CD4-positive, CD25-positive, alpha-beta regulatory T cell (primary cell): ENCODE data around the gene MACROD2. TPM values are rescaled to one million over a fixed set of nuclear protein-coding genes. Genes with fewer than 3 reads are reported as not detected.
A peak's percentile ranks its signal among the peaks of the same experiment; 100 is the strongest.

Experiments
- ATAC-seq, 2 donors: fragments of 150-1000 bp; cut with Tn5 transposase; one replicate each; pipeline ENCODE4 v1.10.0; 2021; ENCODE audit warnings: low read depth in 2 of 2, moderate number of reproducible peaks in 2 of 2, moderate library complexity in 1 of 2
- DNase-seq, 3 donors: peaks; one replicate each; pipeline versions ENCODE4 v3.0.0 to v3.0.0-alpha.2; 2012 to 2022; ENCODE audit warnings: mixed read lengths in 1 of 3
- H3K27ac ChIP-seq: one replicate; pipeline ENCODE4 v1.7.0; 2013; ENCODE audit warnings: mild to moderate bottlenecking, low read length; ENCODE audit not compliant: insufficient read depth, poor library complexity, severe bottlenecking
- H3K27me3 ChIP-seq: one replicate; pipeline ENCODE4 v1.7.0; 2013; ENCODE audit warnings: low read length; ENCODE audit not compliant: control insufficient read depth, insufficient read depth
- H3K36me3 ChIP-seq: one replicate; pipeline ENCODE4 v1.7.0; 2013; ENCODE audit warnings: mild to moderate bottlenecking, low read length, moderate library complexity; ENCODE audit not compliant: control insufficient read depth, insufficient read depth
- H3K4me1 ChIP-seq: 2 replicates; pipeline ENCODE4 v1.7.0; 2013; ENCODE audit warnings: mild to moderate bottlenecking, low read length; ENCODE audit not compliant: insufficient read depth, control insufficient read depth, poor library complexity, severe bottlenecking
- H3K4me3 ChIP-seq: one replicate; pipeline ENCODE4 v1.7.0; 2013; ENCODE audit warnings: low read depth, mild to moderate bottlenecking, low read length, moderate library complexity
- H3K9me3 ChIP-seq, 2 experiments: 1 replicate in 1 of 2; 2 replicates in 1 of 2; pipeline ENCODE4 v1.7.0; 2013; ENCODE audit warnings: low read length in 2 of 2, mild to moderate bottlenecking in 1 of 2, moderate library complexity in 1 of 2; ENCODE audit not compliant: control insufficient read depth in 2 of 2
- H3K27ac Mint-ChIP-seq, 3 donors: one replicate each; pipeline ENCODE4 v1.8.0; 2020 to 2022; ENCODE audit warnings: mild to moderate bottlenecking in 3 of 3, mixed read lengths in 3 of 3, moderate library complexity in 2 of 3
- H3K27me3 Mint-ChIP-seq: one replicate; pipeline ENCODE4 v1.8.0; 2022; ENCODE audit warnings: mild to moderate bottlenecking, mixed read lengths
- H3K36me3 Mint-ChIP-seq: one replicate; pipeline ENCODE4 v1.8.0; 2020; ENCODE audit warnings: mixed read lengths
- H3K4me1 Mint-ChIP-seq, 4 donors: one replicate each; pipeline ENCODE4 v1.8.0; 2020 to 2022; ENCODE audit warnings: mixed read lengths in 4 of 4, mild to moderate bottlenecking in 1 of 4
- H3K4me3 Mint-ChIP-seq, 4 donors: one replicate each; pipeline ENCODE4 v1.8.0; 2020 to 2022; ENCODE audit warnings: mild to moderate bottlenecking in 4 of 4, mixed read lengths in 4 of 4, moderate library complexity in 3 of 4
- H3K9me3 Mint-ChIP-seq, 7 donors: one replicate each; pipeline ENCODE4 v1.8.0; 2020 to 2022; ENCODE audit warnings: mixed read lengths in 7 of 7, mild to moderate bottlenecking in 3 of 7, moderate library complexity in 2 of 7
- polyA plus RNA-seq, 4 donors: library from polyadenylated mRNA; unstranded; fragments of 300-500 nt; fragmentation: Illumina TruSeq; gene quantifications; one replicate each; pipeline ENCODE4 v1.2.3, GENCODE V29; 2021
- total RNA-seq: library from RNA; stranded (reverse); gene quantifications from one replicate; pipeline ENCODE4 v1.2.3, GENCODE V29; 2022

MACROD2 gene
- total and polyA plus RNA-seq, 5 donors from 2014 or later = 1.4 TPM; not detected in 4

DNA sequence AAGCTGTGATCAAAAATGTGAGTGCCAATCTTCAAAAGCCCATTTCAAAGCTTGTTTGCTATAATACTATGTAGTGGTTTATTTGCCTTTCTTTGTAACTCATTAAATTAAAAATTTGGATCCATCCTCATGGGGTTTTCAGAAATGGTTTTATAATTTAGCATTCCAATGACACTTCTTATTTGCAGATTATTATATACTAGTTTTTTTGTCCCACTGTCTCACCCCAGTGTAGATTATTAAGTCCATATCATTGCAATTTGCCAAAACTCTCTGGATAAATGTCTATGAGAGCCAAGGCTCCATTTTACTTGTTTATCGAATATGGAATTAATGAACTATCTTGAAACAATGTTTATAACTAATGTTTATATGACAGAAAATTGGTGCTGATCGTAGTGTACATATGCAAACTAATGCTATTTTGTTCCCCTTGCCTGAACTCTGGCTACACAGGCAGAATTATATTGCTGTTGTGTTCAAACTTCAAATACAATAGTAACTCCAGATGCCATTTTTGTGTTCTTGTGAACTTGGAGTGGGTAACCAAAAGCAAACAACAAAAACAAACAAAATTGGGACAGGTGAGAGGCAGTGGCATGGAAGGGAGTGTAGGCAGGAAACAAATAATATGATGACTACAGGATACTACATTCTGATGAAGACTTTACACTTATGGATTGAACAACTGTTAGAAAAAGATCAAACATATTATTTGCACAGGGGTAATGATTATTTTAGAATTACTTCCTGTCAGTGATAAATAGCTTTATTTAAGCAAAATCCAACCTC is 649.2 kb downstream of the MACROD2 start:
- no peak overlapping the region for H3K27ac Mint-ChIP-seq
- H3K4me1 ChIP-seq = no peaks in the 10 kb centered on the region
- H3K27me3 Mint-ChIP-seq = no peaks in the 10 kb centered on the region
- no peak for DNase-seq
- H3K27me3 ChIP-seq = no peaks in the 10 kb centered on the region
- no peak for ATAC-seq
- peak overlapping the region in 1 of 4 donors; percentile 38 for H3K4me3 Mint-ChIP-seq
- H3K36me3 ChIP-seq = no peaks in the 10 kb centered on the region
- no peak overlapping the region for H3K27ac ChIP-seq
- no peaks in the 10 kb centered on the region for H3K9me3 ChIP-seq
- no peaks in the 10 kb centered on the region for H3K4me1 Mint-ChIP-seq
- no peaks in the 10 kb centered on the region for H3K36me3 Mint-ChIP-seq
- H3K4me3 ChIP-seq = no peak overlapping the region
- H3K9me3 Mint-ChIP-seq = peaks cover 0 to 16% (median 10%) of the 10 kb centered on the region in 7 donors

- H3K36me3 Mint-ChIP-seq = no peaks in the 10 kb centered on the region
These were observed 651.7 kb downstream of the MACROD2 start for GRCh38 chr20:14647016-14647415.

GRCh38 chr20:14649662-14650061 is 654.3 kb downstream of the MACROD2 start:
- Histone ChIP-seq H3K9me3 (no peaks in the 10 kb centered on the region), H3K36me3 (no peaks in the 10 kb centered on the region), H3K27ac (no peak overlapping the region), H3K4me1 (no peaks in the 10 kb centered on the region), H3K27me3 (no peaks in the 10 kb centered on the region), H3K4me3 (no peak overlapping the region)
- peaks cover 3 to 11% (median 6%) of the 10 kb centered on the region in 7 donors for H3K9me3 Mint-ChIP-seq
- DNase-seq (no peak), ATAC-seq (no peak)
- no peak overlapping the region for H3K4me3 Mint-ChIP-seq
- H3K36me3 Mint-ChIP-seq = no peaks in the 10 kb centered on the region
- no peaks in the 10 kb centered on the region for H3K27me3 Mint-ChIP-seq
- no peaks in the 10 kb centered on the region for H3K4me1 Mint-ChIP-seq
- H3K27ac Mint-ChIP-seq = no peak overlapping the region

More at GRCh38 chr20:14647016-14647415, 651.7 kb downstream of the MACROD2 start:
- Mint-ChIP-seq H3K27ac (no peak overlapping the region), H3K4me3 (no peak overlapping the region), H3K4me1 (no peaks in the 10 kb centered on the region), H3K27me3 (no peaks in the 10 kb centered on the region), H3K9me3 (peaks cover 5 to 12% (median 8%) of the 10 kb centered on the region in 7 donors)
- Histone ChIP-seq H3K4me1 (no peaks in the 10 kb centered on the region), H3K27me3 (no peaks in the 10 kb centered on the region), H3K36me3 (no peaks in the 10 kb centered on the region), H3K4me3 (no peak overlapping the region), H3K9me3 (no peaks in the 10 kb centered on the region), H3K27ac (no peak overlapping the region)
- DNase-seq = no peak
- ATAC-seq = no peak

- no peak overlapping the region for H3K4me3 Mint-ChIP-seq
- H3K9me3 ChIP-seq = no peaks in the 10 kb centered on the region
- no peaks in the 10 kb centered on the region for H3K36me3 ChIP-seq
- no peaks in the 10 kb centered on the region for H3K4me1 ChIP-seq
- DNase-seq (no peak), ATAC-seq (no peak)
- no peak overlapping the region for H3K27ac ChIP-seq
- H3K27me3 ChIP-seq = no peaks in the 10 kb centered on the region
- H3K9me3 Mint-ChIP-seq = peaks cover 0 to 12% (median 8%) of the 10 kb centered on the region in 7 donors
- H3K4me1 Mint-ChIP-seq = no peaks in the 10 kb centered on the region
- no peaks in the 10 kb centered on the region for H3K27me3 Mint-ChIP-seq
- no peak overlapping the region for H3K4me3 ChIP-seq
- no peaks in the 10 kb centered on the region for H3K36me3 Mint-ChIP-seq
- H3K27ac Mint-ChIP-seq = no peak overlapping the region
These were observed 662.1 kb downstream of the MACROD2 start for GRCh38 chr20:14657266-14658005.

- H3K9me3 ChIP-seq = no peaks in the 10 kb centered on the region
- H3K27ac ChIP-seq = no peak overlapping the region
- no peaks in the 10 kb centered on the region for H3K27me3 Mint-ChIP-seq
- H3K27me3 ChIP-seq = no peaks in the 10 kb centered on the region
- ATAC-seq (no peak), DNase-seq (no peak)
- H3K36me3 Mint-ChIP-seq = no peaks in the 10 kb centered on the region
- peaks cover 0 to 10% (median 4%) of the 10 kb centered on the region in 7 donors for H3K9me3 Mint-ChIP-seq
- no peaks in the 10 kb centered on the region for H3K4me1 ChIP-seq
- H3K4me3 Mint-ChIP-seq = no peak overlapping the region
- no peaks in the 10 kb centered on the region for H3K4me1 Mint-ChIP-seq
- H3K27ac Mint-ChIP-seq = no peak overlapping the region
- H3K36me3 ChIP-seq = no peaks in the 10 kb centered on the region
- H3K4me3 ChIP-seq = no peak overlapping the region
These were observed 668.8 kb downstream of the MACROD2 start for GRCh38 chr20:14664101-14664500.

GRCh38 chr20:14666696-14667095 is 671.4 kb downstream of the MACROD2 start:
- Mint-ChIP-seq H3K4me1 (no peaks in the 10 kb centered on the region), H3K9me3 (peaks cover 0 to 13% (median 2%) of the 10 kb centered on the region in 7 donors), H3K36me3 (no peaks in the 10 kb centered on the region), H3K4me3 (no peak overlapping the region), H3K27me3 (no peaks in the 10 kb centered on the region), H3K27ac (no peak overlapping the region)
- Histone ChIP-seq H3K27me3 (no peaks in the 10 kb centered on the region), H3K9me3 (no peaks in the 10 kb centered on the region), H3K27ac (no peak overlapping the region), H3K4me1 (no peaks in the 10 kb centered on the region), H3K4me3 (no peak overlapping the region), H3K36me3 (no peaks in the 10 kb centered on the region)
- no peak for ATAC-seq
- no peak for DNase-seq

DNA sequence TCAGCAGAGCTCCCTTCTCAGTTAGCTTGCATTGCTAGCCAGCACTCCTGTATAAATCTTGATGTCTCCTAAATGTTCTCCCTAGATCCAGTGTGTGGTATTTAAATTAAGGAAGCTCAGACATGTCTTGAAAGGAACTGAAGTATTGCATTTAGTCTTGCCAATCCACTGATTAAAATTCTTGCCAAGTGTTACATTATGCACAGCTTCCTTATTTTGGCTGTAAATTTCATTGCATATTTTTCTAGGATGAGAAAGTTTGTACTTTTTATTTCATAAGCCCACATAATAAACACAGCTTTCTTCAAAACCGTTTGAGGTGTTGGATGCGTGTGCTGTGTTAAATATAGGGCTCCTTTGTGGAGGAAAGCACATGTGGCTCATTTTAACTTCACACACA is 671.9 kb downstream of the MACROD2 start:
- Mint-ChIP-seq H3K4me1 (no peaks in the 10 kb centered on the region), H3K4me3 (no peak overlapping the region), H3K9me3 (peaks cover 0 to 13% (median 2%) of the 10 kb centered on the region in 7 donors), H3K27ac (no peak overlapping the region), H3K27me3 (no peaks in the 10 kb centered on the region), H3K36me3 (no peaks in the 10 kb centered on the region)
- no peaks in the 10 kb centered on the region for H3K4me1 ChIP-seq
- no peak overlapping the region for H3K27ac ChIP-seq
- ATAC-seq (no peak), DNase-seq (no peak)
- no peaks in the 10 kb centered on the region for H3K27me3 ChIP-seq
- no peak overlapping the region for H3K4me3 ChIP-seq
- H3K9me3 ChIP-seq = no peaks in the 10 kb centered on the region
- H3K36me3 ChIP-seq = no peaks in the 10 kb centered on the region
